ENCODE measurements around the gene HBZ.
"Not testable (repeated sequence)": the region's sequence is repeated elsewhere in the genome, so short reads cannot be mapped to it uniquely, and the experiment has no call there.

- not testable (repeated sequence) for TF ChIP-seq CTCF (conservative IDR thresholded peaks at IDR 0.05; ENCODE audit: low read length); EZH2phosphoT487 (IDR thresholded peaks at IDR 0.05; ENCODE audit: borderline replicate concordance, low read depth, low read length)
Observed at GRCh38 chr16:153129-153521, 681 bp downstream of the HBZ start.

Data from OCI-LY7 (cell line).